K562 (cell line): ENCODE measurements around the gene CHMP5.

Experiments used
- BACH1 ChIP-seq: fragments of 200-800 bp; sonication (Bioruptor generic); IDR thresholded peaks from 2 replicates; pipeline ENCODE4 v1.6.1; 2016; ENCODE audit warnings: missing genetic modification characterization, missing compliant biosample characterization
- EGR1 ChIP-seq: fragments of 450-650 bp; conservative IDR thresholded peaks from 2 replicates; pipeline ENCODE4 v1.6.1; 2017; ENCODE audit warnings: mild to moderate bottlenecking
- ETV6 ChIP-seq, 3 experiments: fragments of 150-350 bp in 1 of 3; sonication (generic) in 1 of 3; formaldehyde crosslinking in 1 of 3; IDR thresholded peaks; 2 replicates each; pipeline versions ENCODE4 v1.6.1 to v1.8.0; 2014 to 2022; ENCODE audit warnings: borderline replicate concordance in 2 of 3, low read depth in 2 of 3, antibody characterized with exemption in 1 of 3, low read length in 1 of 3, mild to moderate bottlenecking in 1 of 3, missing genetic modification reagents in 1 of 3
- JUN ChIP-seq, 2 experiments: sonication (generic) in 1 of 2; formaldehyde crosslinking in 1 of 2; IDR thresholded peaks; 2 replicates each; pipeline versions ENCODE4 v1.6.1 to v1.8.0; 2012 to 2022; ENCODE audit warnings: borderline replicate concordance in 2 of 2, mild to moderate bottlenecking in 2 of 2, improper control_type of control experiment in 1 of 2, low read depth in 1 of 2, low read length in 1 of 2, missing genetic modification reagents in 1 of 2
- MAFF ChIP-seq: IDR thresholded peaks from 2 replicates; pipeline ENCODE4 v1.6.1; 2012; ENCODE audit warnings: low read length, improper control_type of control experiment
- NFE2L1 ChIP-seq: fragments of 450-650 bp; IDR thresholded peaks from 2 replicates; pipeline ENCODE4 v1.6.1; 2016; ENCODE audit warnings: missing genetic modification characterization, low read depth, mild to moderate bottlenecking, missing compliant biosample characterization, moderate library complexity, borderline replicate concordance
- SIX5 ChIP-seq, 2 experiments: IDR thresholded peaks; 2 replicates each; pipeline ENCODE4 v1.6.1; 2011; ENCODE audit warnings: low read length in 2 of 2, borderline replicate concordance in 1 of 2, low read depth in 1 of 2, mild to moderate bottlenecking in 1 of 2, moderate library complexity in 1 of 2; ENCODE audit not compliant: insufficient read depth in 1 of 2
- SMARCA5 ChIP-seq: fragments of 450-650 bp; IDR thresholded peaks from 2 replicates; pipeline ENCODE4 v1.6.1; 2016
- SNRNP70 ChIP-seq: fragments of 200-400 bp; formaldehyde crosslinking; optimal IDR thresholded peaks from 2 replicates; pipeline ENCODE3; 2017; ENCODE audit warnings: low read depth, low read length
- ZNF696 ChIP-seq: fragments of 250-450 bp; sonication (Bioruptor Pico); conservative IDR thresholded peaks from 2 replicates; pipeline ENCODE4 v1.4.0; 2020; ENCODE audit warnings: mild to moderate bottlenecking, moderate library complexity
- TF ChIP-seq, protein P1 (sequence below): sonication (generic); formaldehyde crosslinking; IDR thresholded peaks from 2 replicates; pipeline ENCODE4 v1.8.1; 2022; ENCODE audit warnings: missing genetic modification reagents
- TF ChIP-seq, protein P2 (sequence below), 3 experiments: IDR thresholded peaks in 2 of 3; conservative IDR thresholded peaks in 1 of 3; 2 replicates each; pipeline ENCODE4 v1.5.1; 2011 to 2012; ENCODE audit warnings: low read length in 3 of 3, mild to moderate bottlenecking in 3 of 3, control low read depth in 2 of 3, improper control_type of control experiment in 1 of 3, inconsistent platforms in 1 of 3, low read depth in 1 of 3, mixed read lengths in 1 of 3, moderate library complexity in 1 of 3; ENCODE audit not compliant: insufficient read depth in 2 of 3
- TF ChIP-seq, protein P3 (sequence below): sonication (generic); formaldehyde crosslinking; IDR thresholded peaks from 2 replicates; pipeline ENCODE4 v1.8.1; 2023; ENCODE audit warnings: mild to moderate bottlenecking, missing genetic modification reagents
- TF ChIP-seq, protein P4 (sequence below): sonication (generic); formaldehyde crosslinking; IDR thresholded peaks from 2 replicates; pipeline ENCODE4 v1.8.1; 2023; ENCODE audit warnings: mild to moderate bottlenecking, missing genetic modification reagents

DNA sequence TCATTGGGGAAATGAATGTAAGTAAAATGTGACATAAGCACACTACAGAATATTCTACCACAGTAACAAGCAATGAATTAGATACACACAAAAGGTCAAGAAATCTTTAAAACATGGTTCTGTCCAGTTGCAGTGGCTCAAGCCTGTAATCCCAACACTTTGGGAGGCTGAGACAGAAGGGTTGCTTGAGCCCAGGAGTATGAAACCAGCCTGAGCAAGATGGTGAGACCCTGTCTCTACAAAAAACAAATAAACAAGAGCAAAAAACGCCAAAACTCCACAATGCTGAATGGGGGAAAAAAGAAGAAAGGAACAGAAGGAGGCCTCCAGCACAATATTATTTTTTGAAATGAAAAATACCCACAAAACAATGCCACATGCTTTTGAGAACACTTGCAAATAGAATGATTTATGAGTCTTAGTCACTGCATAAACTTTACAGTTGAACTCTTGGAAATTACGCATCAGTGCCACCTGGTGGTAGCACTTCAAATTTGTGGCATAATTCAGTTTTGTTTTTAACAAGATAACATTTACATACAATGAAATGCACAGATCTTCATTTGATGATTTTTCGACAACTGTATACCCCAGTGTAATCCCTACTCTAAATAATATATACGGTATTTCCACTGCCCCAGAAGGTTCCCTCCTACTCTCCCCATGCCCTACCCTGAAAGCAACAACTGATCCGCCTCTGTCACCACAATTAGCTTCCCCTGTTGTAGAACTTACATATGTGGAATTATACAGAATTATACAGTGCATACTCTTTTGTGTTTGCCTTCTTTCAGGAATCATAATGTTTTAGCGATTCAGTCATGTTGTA lies 39.3 kb upstream of the CHMP5 start:
- TF ChIP-seq, protein P1, sequence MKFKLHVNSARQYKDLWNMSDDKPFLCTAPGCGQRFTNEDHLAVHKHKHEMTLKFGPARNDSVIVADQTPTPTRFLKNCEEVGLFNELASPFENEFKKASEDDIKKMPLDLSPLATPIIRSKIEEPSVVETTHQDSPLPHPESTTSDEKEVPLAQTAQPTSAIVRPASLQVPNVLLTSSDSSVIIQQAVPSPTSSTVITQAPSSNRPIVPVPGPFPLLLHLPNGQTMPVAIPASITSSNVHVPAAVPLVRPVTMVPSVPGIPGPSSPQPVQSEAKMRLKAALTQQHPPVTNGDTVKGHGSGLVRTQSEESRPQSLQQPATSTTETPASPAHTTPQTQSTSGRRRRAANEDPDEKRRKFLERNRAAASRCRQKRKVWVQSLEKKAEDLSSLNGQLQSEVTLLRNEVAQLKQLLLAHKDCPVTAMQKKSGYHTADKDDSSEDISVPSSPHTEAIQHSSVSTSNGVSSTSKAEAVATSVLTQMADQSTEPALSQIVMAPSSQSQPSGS = no peak
- TF ChIP-seq BACH1 (tag) = no peak
- TF ChIP-seq, protein P2, sequence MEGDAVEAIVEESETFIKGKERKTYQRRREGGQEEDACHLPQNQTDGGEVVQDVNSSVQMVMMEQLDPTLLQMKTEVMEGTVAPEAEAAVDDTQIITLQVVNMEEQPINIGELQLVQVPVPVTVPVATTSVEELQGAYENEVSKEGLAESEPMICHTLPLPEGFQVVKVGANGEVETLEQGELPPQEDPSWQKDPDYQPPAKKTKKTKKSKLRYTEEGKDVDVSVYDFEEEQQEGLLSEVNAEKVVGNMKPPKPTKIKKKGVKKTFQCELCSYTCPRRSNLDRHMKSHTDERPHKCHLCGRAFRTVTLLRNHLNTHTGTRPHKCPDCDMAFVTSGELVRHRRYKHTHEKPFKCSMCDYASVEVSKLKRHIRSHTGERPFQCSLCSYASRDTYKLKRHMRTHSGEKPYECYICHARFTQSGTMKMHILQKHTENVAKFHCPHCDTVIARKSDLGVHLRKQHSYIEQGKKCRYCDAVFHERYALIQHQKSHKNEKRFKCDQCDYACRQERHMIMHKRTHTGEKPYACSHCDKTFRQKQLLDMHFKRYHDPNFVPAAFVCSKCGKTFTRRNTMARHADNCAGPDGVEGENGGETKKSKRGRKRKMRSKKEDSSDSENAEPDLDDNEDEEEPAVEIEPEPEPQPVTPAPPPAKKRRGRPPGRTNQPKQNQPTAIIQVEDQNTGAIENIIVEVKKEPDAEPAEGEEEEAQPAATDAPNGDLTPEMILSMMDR (IDR thresholded peaks at IDR 0.05 in 2 of 3, conservative IDR thresholded peaks at IDR 0.05 in 1 of 3; ENCODE audit: insufficient read depth in 2 of 3, low read depth in 1 of 3, low read length in 3 of 3) = peak; percentile 46 to 80 (median 64); a peak in 5 of 6 replicates
- no peak for TF ChIP-seq SIX5 (IDR thresholded peaks at IDR 0.05; ENCODE audit: borderline replicate concordance in 1 of 2, insufficient read depth in 1 of 2, low read depth in 1 of 2, low read length in 2 of 2)
- TF ChIP-seq EGR1 = no peak
- no peak for TF ChIP-seq NFE2L1 (tag)
- TF ChIP-seq, protein P3, sequence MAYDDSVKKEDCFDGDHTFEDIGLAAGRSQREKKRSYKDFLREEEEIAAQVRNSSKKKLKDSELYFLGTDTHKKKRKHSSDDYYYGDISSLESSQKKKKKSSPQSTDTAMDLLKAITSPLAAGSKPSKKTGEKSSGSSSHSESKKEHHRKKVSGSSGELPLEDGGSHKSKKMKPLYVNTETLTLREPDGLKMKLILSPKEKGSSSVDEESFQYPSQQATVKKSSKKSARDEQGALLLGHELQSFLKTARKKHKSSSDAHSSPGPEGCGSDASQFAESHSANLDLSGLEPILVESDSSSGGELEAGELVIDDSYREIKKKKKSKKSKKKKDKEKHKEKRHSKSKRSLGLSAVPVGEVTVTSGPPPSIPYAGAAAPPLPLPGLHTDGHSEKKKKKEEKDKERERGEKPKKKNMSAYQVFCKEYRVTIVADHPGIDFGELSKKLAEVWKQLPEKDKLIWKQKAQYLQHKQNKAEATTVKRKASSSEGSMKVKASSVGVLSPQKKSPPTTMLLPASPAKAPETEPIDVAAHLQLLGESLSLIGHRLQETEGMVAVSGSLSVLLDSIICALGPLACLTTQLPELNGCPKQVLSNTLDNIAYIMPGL (CRISPR knock-in tag) = no peak
- TF ChIP-seq SMARCA5 = no peak
- TF ChIP-seq, protein P4, sequence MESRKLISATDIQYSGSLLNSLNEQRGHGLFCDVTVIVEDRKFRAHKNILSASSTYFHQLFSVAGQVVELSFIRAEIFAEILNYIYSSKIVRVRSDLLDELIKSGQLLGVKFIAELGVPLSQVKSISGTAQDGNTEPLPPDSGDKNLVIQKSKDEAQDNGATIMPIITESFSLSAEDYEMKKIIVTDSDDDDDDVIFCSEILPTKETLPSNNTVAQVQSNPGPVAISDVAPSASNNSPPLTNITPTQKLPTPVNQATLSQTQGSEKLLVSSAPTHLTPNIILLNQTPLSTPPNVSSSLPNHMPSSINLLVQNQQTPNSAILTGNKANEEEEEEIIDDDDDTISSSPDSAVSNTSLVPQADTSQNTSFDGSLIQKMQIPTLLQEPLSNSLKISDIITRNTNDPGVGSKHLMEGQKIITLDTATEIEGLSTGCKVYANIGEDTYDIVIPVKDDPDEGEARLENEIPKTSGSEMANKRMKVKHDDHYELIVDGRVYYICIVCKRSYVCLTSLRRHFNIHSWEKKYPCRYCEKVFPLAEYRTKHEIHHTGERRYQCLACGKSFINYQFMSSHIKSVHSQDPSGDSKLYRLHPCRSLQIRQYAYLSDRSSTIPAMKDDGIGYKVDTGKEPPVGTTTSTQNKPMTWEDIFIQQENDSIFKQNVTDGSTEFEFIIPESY (CRISPR knock-in tag) = no peak
- TF ChIP-seq SNRNP70 = no peak
- TF ChIP-seq MAFF = no peak
- TF ChIP-seq ETV6 (IDR thresholded peaks at IDR 0.05; ENCODE audit: borderline replicate concordance in 1 of 2, low read depth in 2 of 2, low read length in 1 of 2) = no peak
- no peak for TF ChIP-seq ETV6 (CRISPR knock-in tag; IDR thresholded peaks at IDR 0.05; ENCODE audit: borderline replicate concordance)
- TF ChIP-seq ZNF696 (CRISPR knock-in tag) = no peak
- no peak for TF ChIP-seq JUN (IDR thresholded peaks at IDR 0.05; ENCODE audit: borderline replicate concordance, low read depth, low read length)
- TF ChIP-seq JUN (CRISPR knock-in tag; IDR thresholded peaks at IDR 0.05; ENCODE audit: borderline replicate concordance) = no peak
